HCT116 (cell line): ENCODE results near the gene CACNG3. TPM values are rescaled to one million over a fixed set of nuclear protein-coding genes. Genes with fewer than 3 reads are reported as not detected.

Source experiments
- ATAC-seq: fragments of 200-7000 bp; cut with Tn5 transposase; 2 replicates; pipeline ENCODE4 v1.9.1; 2020; ENCODE audit warnings: mild to moderate bottlenecking, moderate library complexity
- BruUV-seq: library from RNA; stranded (reverse); fragments of 400-500 nt; replicated peaks from 2 replicates; lab custom pipeline; 2021; lab: Mats Ljungman, UMichigan
- CTCF ChIA-PET: fragments of 300-600 bp; sonication (Branson Sonifier 250); formaldehyde crosslinking; loops from one replicate; lab custom pipeline; 2021; ENCODE audit warnings: antibody characterized with exemption; lab: Charles Lee
- POLR2A ChIA-PET: fragments of 300-600, 350-600 bp; sonication (Branson Sonifier 250); formaldehyde crosslinking; loops from one replicate; lab custom pipeline; 2021; ENCODE audit warnings: antibody characterized with exemption; lab: Charles Lee
- RAD21 ChIA-PET, 2 experiments: fragments of 300-600 bp; sonication (Branson Sonifier 250); formaldehyde crosslinking; loops; one replicate each; lab custom pipeline; 2023; ENCODE audit warnings: low total read pairs in 2 of 2; ENCODE audit not compliant: uncharacterized antibody in 2 of 2, unreplicated experiment in 2 of 2, low non-redundant PET in 1 of 2; lab: Charles Lee
- DNase-seq: peaks from one replicate; pipeline ENCODE4 v3.0.0-alpha.2; 2010; ENCODE audit warnings: low read depth, low spot score
- H2AFZ ChIP-seq: fragments of 200-600 bp; shearing (Covaris generic), sonication (generic); 2 replicates; pipeline ENCODE4 v1.6.1; 2017; ENCODE audit warnings: low read depth, mixed run types, mixed read lengths, antibody characterized with exemption, low read length; ENCODE audit not compliant: poor library complexity, severe bottlenecking
- H3K27ac ChIP-seq: 2 replicates; pipeline ENCODE4 v1.5.1; 2012; ENCODE audit warnings: low read depth, low read length
- H3K27me3 ChIP-seq: fragments of 200-600 bp; sonication (generic); 2 replicates; pipeline ENCODE4 v1.6.1; 2016; ENCODE audit warnings: mixed run types, low read length, mixed read lengths; ENCODE audit not compliant: insufficient read depth
- H3K36me3 ChIP-seq, 2 experiments: fragments of 200-500 bp in 1 of 2; fragments of 200-600 bp in 1 of 2; sonication (Bioruptor generic) in 1 of 2; sonication (generic) in 1 of 2; 2 replicates each; pipeline versions ENCODE4 v1.5.1 to v1.6.1; 2014 to 2016; ENCODE audit warnings: low read length in 2 of 2, inconsistent platforms in 1 of 2, mixed read lengths in 1 of 2, mixed run types in 1 of 2; ENCODE audit not compliant: insufficient read depth in 2 of 2, control insufficient read depth in 1 of 2
- H3K4me1 ChIP-seq, 2 experiments: fragments of 200-600 bp in 1 of 2; sonication (generic) in 1 of 2; 2 replicates each; pipeline versions ENCODE4 v1.5.1 to v1.6.1; 2012 to 2017; ENCODE audit warnings: low read length in 2 of 2, inconsistent platforms in 1 of 2, mild to moderate bottlenecking in 1 of 2, mixed read lengths in 1 of 2, mixed run types in 1 of 2, moderate library complexity in 1 of 2; ENCODE audit not compliant: insufficient read depth in 2 of 2, control insufficient read depth in 1 of 2
- H3K4me2 ChIP-seq: fragments of 200-600 bp; sonication (generic); 2 replicates; pipeline ENCODE4 v1.6.1; 2017; ENCODE audit warnings: mixed run types, low read length, mixed read lengths
- H3K4me3 ChIP-seq, 2 experiments: fragments of 200-600 bp in 1 of 2; sonication (generic) in 1 of 2; replicated peaks in 1 of 2; 2 replicates each; pipeline ENCODE4 v1.5.1; 2011 to 2016; ENCODE audit warnings: low read length in 2 of 2, control low read depth in 1 of 2, low read depth in 1 of 2, mild to moderate bottlenecking in 1 of 2, mixed read lengths in 1 of 2, mixed run types in 1 of 2
- H3K79me2 ChIP-seq: fragments of 200-600 bp; sonication (generic); 2 replicates; pipeline ENCODE4 v1.6.1; 2017; ENCODE audit warnings: mild to moderate bottlenecking, mixed run types, low read length, moderate library complexity, mixed read lengths; ENCODE audit not compliant: insufficient read depth
- H3K9ac ChIP-seq: fragments of 200-600 bp; sonication (generic); 2 replicates; pipeline ENCODE4 v1.6.1; 2016; ENCODE audit warnings: low read length, mixed read lengths
- H3K9me2 ChIP-seq: fragments of 200-600 bp; sonication (generic), shearing (Covaris generic); 2 replicates; pipeline ENCODE4 v1.6.1; 2017; ENCODE audit warnings: mixed run types, mild to moderate bottlenecking, moderate library complexity; ENCODE audit not compliant: insufficient read depth
- H3K9me3 ChIP-seq, 2 experiments: fragments of 200-500 bp in 1 of 2; fragments of 200-600 bp in 1 of 2; sonication (Bioruptor generic) in 1 of 2; sonication (generic) in 1 of 2; 2 replicates each; pipeline ENCODE4 v1.6.1; 2014 to 2017; ENCODE audit warnings: low read length in 2 of 2, mixed read lengths in 2 of 2, inconsistent platforms in 1 of 2, low read depth in 1 of 2, mild to moderate bottlenecking in 1 of 2, mixed run types in 1 of 2, moderate library complexity in 1 of 2; ENCODE audit not compliant: control insufficient read depth in 1 of 2, insufficient read depth in 1 of 2
- H4K20me1 ChIP-seq: fragments of 200-600 bp; sonication (generic), shearing (Covaris generic); 2 replicates; pipeline ENCODE4 v1.6.1; 2017; ENCODE audit warnings: mixed run types, mild to moderate bottlenecking, moderate library complexity; ENCODE audit not compliant: insufficient read depth
- CEBPB ChIP-seq: IDR thresholded peaks from 2 replicates; pipeline ENCODE4 v1.6.1; 2012; ENCODE audit warnings: low read depth
- CTCF ChIP-seq, 3 experiments: fragments of 200-600 bp in 1 of 3; sonication (generic) in 1 of 3; IDR thresholded peaks in 2 of 3; conservative IDR thresholded peaks in 1 of 3; 2 replicates each; pipeline ENCODE4 v1.5.1; 2012 to 2017; ENCODE audit warnings: low read depth in 2 of 3, low read length in 2 of 3, antibody characterized with exemption in 1 of 3, borderline replicate concordance in 1 of 3, control low read depth in 1 of 3, mild to moderate bottlenecking in 1 of 3, mixed read lengths in 1 of 3, mixed run types in 1 of 3, moderate library complexity in 1 of 3; ENCODE audit not compliant: insufficient read depth in 1 of 3
- EGR1 ChIP-seq: IDR thresholded peaks from 2 replicates; pipeline ENCODE4 v1.6.1; 2012; ENCODE audit warnings: low read depth
- EZH2 ChIP-seq: fragments of 200-600 bp; sonication (generic); IDR thresholded peaks from 2 replicates; pipeline ENCODE4 v1.6.1; 2017; ENCODE audit warnings: antibody characterized with exemption, mixed run types
- EZH2phosphoT487 ChIP-seq: fragments of 200-600 bp; IDR thresholded peaks from 2 replicates; pipeline ENCODE4 v1.6.1; 2018; ENCODE audit warnings: antibody characterized with exemption, borderline replicate concordance
- JUND ChIP-seq: IDR thresholded peaks from 2 replicates; pipeline ENCODE4 v1.6.1; 2012
- MAX ChIP-seq: IDR thresholded peaks from 2 replicates; pipeline ENCODE4 v1.6.1; 2012
- POLR2A ChIP-seq: IDR thresholded peaks from 2 replicates; pipeline ENCODE4 v1.7.0; 2011; ENCODE audit warnings: borderline replicate concordance; ENCODE audit not compliant: insufficient read depth, insufficient read length; ENCODE audit errors: extremely low read depth
- POLR2AphosphoS5 ChIP-seq: IDR thresholded peaks from 2 replicates; pipeline ENCODE4 v1.6.1; 2011; ENCODE audit warnings: mild to moderate bottlenecking, low read depth, low read length, moderate library complexity
- RAD21 ChIP-seq: IDR thresholded peaks from 2 replicates; pipeline ENCODE4 v1.6.1; 2012; ENCODE audit warnings: low read depth, mild to moderate bottlenecking
- REST ChIP-seq: IDR thresholded peaks from 2 replicates; pipeline ENCODE4 v1.6.1; 2012; ENCODE audit warnings: low read depth
- SIN3A ChIP-seq: IDR thresholded peaks from 2 replicates; pipeline ENCODE4 v1.6.1; 2012; ENCODE audit warnings: low read depth
- SRF ChIP-seq: IDR thresholded peaks from 2 replicates; pipeline ENCODE4 v1.6.1; 2012; ENCODE audit warnings: low read depth
- TCF7L2 ChIP-seq: IDR thresholded peaks from 2 replicates; pipeline ENCODE4 v1.7.0; 2011; ENCODE audit warnings: borderline replicate concordance, inconsistent platforms; ENCODE audit not compliant: insufficient read depth, insufficient read length; ENCODE audit errors: extremely low read depth
- ZNF274 ChIP-seq: fragments of 200-500 bp; sonication (Bioruptor generic); IDR thresholded peaks from 2 replicates; pipeline ENCODE4 v1.6.1; 2014; ENCODE audit warnings: mild to moderate bottlenecking, low read depth, low read length, inconsistent platforms
- intact Hi-C: fragments of 100-400 bp; cut with micrococcal nuclease; formaldehyde crosslinking; loops from 2 replicates; pipeline ENCODE4 v1.10.0; 2022
- total RNA-seq: library from RNA; stranded (reverse); gene quantifications from one replicate; pipeline ENCODE4 v1.2.1, GENCODE V29; 2021; ENCODE audit not compliant: unreplicated experiment
- TF ChIP-seq, protein P1 (sequence below): IDR thresholded peaks from 2 replicates; pipeline ENCODE4 v1.6.1; 2012

CACNG3 gene
- total RNA-seq, 1 experiment from 2014 or later, result not detected

DNA sequence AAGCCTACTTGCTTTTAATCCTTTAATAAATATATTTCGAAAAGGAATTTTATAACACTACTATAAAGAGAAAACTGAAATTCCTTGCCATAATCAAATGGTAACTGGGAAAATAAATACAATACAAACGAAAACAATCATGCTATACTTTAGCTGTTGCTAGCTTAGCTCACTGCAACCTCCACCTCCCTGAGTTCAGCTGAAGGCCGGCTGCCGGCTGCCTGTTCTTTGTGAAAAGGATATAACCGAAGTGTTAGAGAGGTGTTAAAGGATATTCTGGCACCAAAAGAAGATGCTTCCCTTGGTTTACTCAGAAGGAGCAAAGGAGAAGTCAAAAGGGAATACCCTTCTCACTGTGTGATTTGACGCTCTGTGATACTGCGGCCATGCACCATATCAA lies 108.5 kb downstream of the CACNG3 start:
- no peak overlapping the region for H3K27ac ChIP-seq
- H3K9me3 ChIP-seq, result no peaks in the 10 kb centered on the region
- RAD21 ChIA-PET, result no interaction called here
- no peaks in the 10 kb centered on the region for H3K4me1 ChIP-seq
- H3K4me3 ChIP-seq, result no peak overlapping the region
- CTCF ChIA-PET, result no interaction called here
- no peak overlapping the region for H3K9ac ChIP-seq
- intact Hi-C loops, result no loop called here
- no peaks in the 10 kb centered on the region for H4K20me1 ChIP-seq
- TF ChIP-seq CEBPB (no peak), SRF (no peak), EZH2phosphoT487 (no peak), EZH2 (no peak)
- no peaks in the 10 kb centered on the region for H3K79me2 ChIP-seq
- POLR2A ChIA-PET, result no interaction called here
- BruUV-seq, result no TSS peak
- no peaks in the 10 kb centered on the region for H3K9me2 ChIP-seq
- H3K4me2 ChIP-seq, result no peak overlapping the region
- H3K36me3 ChIP-seq, result no peaks in the 10 kb centered on the region
- peaks cover 47% of the 10 kb centered on the region for H3K27me3 ChIP-seq
- ATAC-seq, result no peak
- DNase-seq, result no peak
- H2AFZ ChIP-seq, result no peak overlapping the region

- no peaks in the 10 kb centered on the region for H3K79me2 ChIP-seq
- peaks cover 39% of the 10 kb centered on the region; the same call in 1 of the 2 replicates for H3K27me3 ChIP-seq
- no peaks in the 10 kb centered on the region for H3K9me3 ChIP-seq
- no peaks in the 10 kb centered on the region for H3K9me2 ChIP-seq
- DNase-seq (no peak), ATAC-seq (no peak)
- no peaks in the 10 kb centered on the region for H3K36me3 ChIP-seq
- H3K9ac ChIP-seq, result no peak overlapping the region
- ChIA-PET CTCF (no interaction called here), POLR2A (no interaction called here), RAD21 (no interaction called here)
- no peak overlapping the region for H3K4me3 ChIP-seq
- H3K4me1 ChIP-seq, result no peaks in the 10 kb centered on the region
- intact Hi-C loops, result no loop called here
- no peak overlapping the region for H2AFZ ChIP-seq
- no TSS peak for BruUV-seq
- H3K27ac ChIP-seq, result no peak overlapping the region
- no peak overlapping the region for H3K4me2 ChIP-seq
- no peaks in the 10 kb centered on the region for H4K20me1 ChIP-seq
- TF ChIP-seq MAX (no peak), CTCF (IDR thresholded peaks at IDR 0.05 in 2 of 3, conservative IDR thresholded peaks at IDR 0.05 in 1 of 3; ENCODE audit: borderline replicate concordance in 1 of 3, insufficient read depth in 1 of 3, low read depth in 2 of 3, low read length in 2 of 3) (no peak), REST (no peak), EZH2 (no peak), RAD21 (no peak), SRF (no peak), JUND (no peak), CEBPB (no peak), SIN3A (no peak), TCF7L2 (no peak), POLR2AphosphoS5 (no peak), POLR2A (no peak), ZNF274 (no peak), EGR1 (no peak)
- TF ChIP-seq, protein P1, sequence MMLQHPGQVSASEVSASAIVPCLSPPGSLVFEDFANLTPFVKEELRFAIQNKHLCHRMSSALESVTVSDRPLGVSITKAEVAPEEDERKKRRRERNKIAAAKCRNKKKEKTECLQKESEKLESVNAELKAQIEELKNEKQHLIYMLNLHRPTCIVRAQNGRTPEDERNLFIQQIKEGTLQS, result no peak
These were observed 111.1 kb downstream of the CACNG3 start for GRCh38 chr16:24367186-24367710.
